H1 (cell line): ENCODE results near the gene SPPL2A. TPM values are rescaled to one million over a fixed set of nuclear protein-coding genes. Genes with fewer than 3 reads are reported as not detected.

Experiments
- CTCF ChIA-PET: fragments of 300-600 bp; sonication (Branson Sonifier 250); formaldehyde crosslinking; loops from one replicate; lab custom pipeline; 2021; ENCODE audit not compliant: partially characterized antibody; lab: Charles Lee
- POLR2A ChIA-PET: fragments of 300-600 bp; sonication (Branson Sonifier 250); formaldehyde crosslinking; loops from one replicate; lab custom pipeline; 2021; ENCODE audit warnings: inconsistent platforms; ENCODE audit not compliant: partially characterized antibody; lab: Charles Lee
- DNase-seq, 2 experiments: peaks; one replicate each; pipeline versions ENCODE4 v3.0.0 to v3.0.0-alpha.2; 2010 to 2022; ENCODE audit warnings: low spot score in 2 of 2, low read depth in 1 of 2, mixed read lengths in 1 of 2
- FAIRE-seq: peaks from 2 replicates; lab custom pipeline; 2011; peaks lifted over from hg19 to GRCh38; lab: Jason Lieb, UNC
- H2AFZ ChIP-seq: 2 replicates; pipeline ENCODE4 v1.8.1; 2012; ENCODE audit warnings: low read length, inconsistent platforms
- H2AK5ac ChIP-seq: 2 replicates; pipeline ENCODE4 v1.6.1; 2013; ENCODE audit warnings: low read depth, low read length
- H2BK120ac ChIP-seq: replicated peaks from 2 replicates; pipeline ENCODE3; 2013; ENCODE audit warnings: low read depth, low read length, inconsistent platforms
- H2BK12ac ChIP-seq: 2 replicates; pipeline ENCODE4 v1.6.1; 2013; ENCODE audit warnings: low read depth, low read length
- H2BK15ac ChIP-seq: 2 replicates; pipeline ENCODE4 v1.6.1; 2013; ENCODE audit warnings: low read length
- H2BK20ac ChIP-seq: 2 replicates; pipeline ENCODE4 v1.6.1; 2013; ENCODE audit warnings: low read length
- H2BK5ac ChIP-seq: 2 replicates; pipeline ENCODE4 v1.6.1; 2013; ENCODE audit warnings: low read depth, low read length
- H3K14ac ChIP-seq: 2 replicates; pipeline ENCODE4 v1.6.1; 2013; ENCODE audit warnings: inconsistent platforms; ENCODE audit not compliant: insufficient read length
- H3K18ac ChIP-seq: 2 replicates; pipeline ENCODE4 v1.6.1; 2013; ENCODE audit warnings: low read length; ENCODE audit errors: extremely low read depth
- H3K23ac ChIP-seq: 2 replicates; pipeline ENCODE4 v1.6.1; 2013; ENCODE audit warnings: inconsistent platforms; ENCODE audit not compliant: insufficient read length
- H3K23me2 ChIP-seq: 2 replicates; pipeline ENCODE4 v1.6.1; 2013; ENCODE audit warnings: low read depth, low read length
- H3K27ac ChIP-seq: 2 replicates; pipeline ENCODE4 v1.6.1; 2011; ENCODE audit warnings: low read depth, low read length, inconsistent platforms
- H3K27me3 ChIP-seq, 4 experiments: replicated peaks in 1 of 4; 1 replicate in 1 of 4; 2 replicates in 3 of 4; pipeline versions ENCODE4 v1.6.1 to v1.8.1; 2011 to 2013; ENCODE audit warnings: low read length in 3 of 4, mild to moderate bottlenecking in 3 of 4, inconsistent platforms in 2 of 4, mixed read lengths in 2 of 4, moderate library complexity in 1 of 4; ENCODE audit not compliant: control insufficient read depth in 3 of 4, insufficient read depth in 3 of 4; ENCODE audit errors: extremely low read depth in 1 of 4
- H3K36me3 ChIP-seq, 4 experiments: 2 replicates each; pipeline versions ENCODE4 v1.6.1 to v1.8.1; 2011 to 2013; ENCODE audit warnings: mild to moderate bottlenecking in 4 of 4, low read length in 3 of 4, moderate library complexity in 2 of 4, control low read depth in 1 of 4, inconsistent platforms in 1 of 4; ENCODE audit not compliant: insufficient read depth in 4 of 4, control insufficient read depth in 2 of 4
- H3K4ac ChIP-seq: replicated peaks from 2 replicates; pipeline ENCODE3; 2013; ENCODE audit warnings: low read length, low read depth, mixed read lengths, inconsistent platforms; ENCODE audit not compliant: insufficient read length
- H3K4me1 ChIP-seq, 4 experiments: replicated peaks in 1 of 4; 1 replicate in 1 of 4; 2 replicates in 3 of 4; pipeline versions ENCODE4 v1.6.1 to v1.8.1; 2011 to 2013; ENCODE audit warnings: low read length in 3 of 4, inconsistent platforms in 2 of 4, mixed read lengths in 1 of 4; ENCODE audit not compliant: insufficient read depth in 4 of 4, control insufficient read depth in 3 of 4
- H3K4me2 ChIP-seq, 2 experiments: 2 replicates each; pipeline versions ENCODE4 v1.6.1 to v1.8.1; 2011 to 2013; ENCODE audit warnings: low read depth in 2 of 2, low read length in 2 of 2, control low read depth in 1 of 2, inconsistent platforms in 1 of 2, mild to moderate bottlenecking in 1 of 2; ENCODE audit not compliant: insufficient read depth in 1 of 2
- H3K4me3 ChIP-seq, 4 experiments: fragments of 200-600, 300-600 bp in 1 of 4; sonication (generic), shearing (Covaris generic), sonication (Bioruptor Twin) in 1 of 4; 2 replicates each; pipeline versions ENCODE4 v1.5.1 to v1.8.1; 2011 to 2016; ENCODE audit warnings: low read length in 4 of 4, low read depth in 3 of 4, control low read depth in 2 of 4, inconsistent platforms in 2 of 4, mild to moderate bottlenecking in 2 of 4, mixed read lengths in 1 of 4, moderate library complexity in 1 of 4; ENCODE audit not compliant: insufficient read depth in 2 of 4; ENCODE audit errors: extremely low read depth in 1 of 4
- H3K56ac ChIP-seq: replicated peaks from 2 replicates; pipeline ENCODE3; 2013; ENCODE audit warnings: low read depth, mild to moderate bottlenecking, mixed read lengths, low read length, inconsistent platforms; ENCODE audit not compliant: insufficient read length
- H3K79me1 ChIP-seq: 2 replicates; pipeline ENCODE4 v1.6.1; 2013; ENCODE audit warnings: low read depth, low read length, control low read depth
- H3K79me2 ChIP-seq, 2 experiments: 2 replicates each; pipeline versions ENCODE4 v1.6.1 to v1.8.1; 2012 to 2013; ENCODE audit warnings: low read length in 2 of 2, mild to moderate bottlenecking in 2 of 2, inconsistent platforms in 1 of 2; ENCODE audit not compliant: insufficient read depth in 2 of 2, control insufficient read depth in 1 of 2
- H3K9ac ChIP-seq, 4 experiments: replicated peaks in 1 of 4; 1 replicate in 1 of 4; 2 replicates in 3 of 4; pipeline versions ENCODE4 v1.6.1 to v1.8.1; 2011 to 2013; ENCODE audit warnings: low read depth in 3 of 4, low read length in 3 of 4, control low read depth in 2 of 4, mild to moderate bottlenecking in 2 of 4, moderate library complexity in 2 of 4, inconsistent platforms in 1 of 4; ENCODE audit errors: extremely low read depth in 1 of 4
- H3K9me3 ChIP-seq, 2 experiments: 2 replicates each; pipeline versions ENCODE4 v1.6.1 to v1.8.1; 2012 to 2013; ENCODE audit warnings: mild to moderate bottlenecking in 2 of 2, moderate library complexity in 2 of 2, control low read depth in 1 of 2, inconsistent platforms in 1 of 2, low read depth in 1 of 2, low read length in 1 of 2, mixed read lengths in 1 of 2; ENCODE audit not compliant: insufficient read depth in 2 of 2
- H4K20me1 ChIP-seq, 2 experiments: replicated peaks in 1 of 2; 2 replicates each; pipeline versions ENCODE3 to v1.8.1; 2011 to 2013; ENCODE audit warnings: inconsistent platforms in 2 of 2, low read length in 2 of 2, mild to moderate bottlenecking in 1 of 2; ENCODE audit not compliant: insufficient read depth in 2 of 2, control insufficient read depth in 1 of 2
- H4K5ac ChIP-seq: 2 replicates; pipeline ENCODE4 v1.6.1; 2013; ENCODE audit warnings: low read length, low read depth, mixed read lengths, inconsistent platforms; ENCODE audit not compliant: insufficient read length
- H4K8ac ChIP-seq: 2 replicates; pipeline ENCODE4 v1.8.0; 2013; ENCODE audit warnings: mild to moderate bottlenecking, moderate library complexity, low read length, inconsistent platforms; ENCODE audit not compliant: insufficient read depth; ENCODE audit errors: extremely low read depth
- H4K91ac ChIP-seq: replicated peaks from 2 replicates; pipeline ENCODE3; 2013; ENCODE audit warnings: low read length, mixed read lengths, inconsistent platforms; ENCODE audit not compliant: insufficient read length
- BACH1 ChIP-seq: IDR thresholded peaks from 2 replicates; pipeline ENCODE4 v1.6.1; 2012; ENCODE audit warnings: low read length, improper control_type of control experiment
- CREB1 ChIP-seq: IDR thresholded peaks from 2 replicates; pipeline ENCODE4 v1.6.1; 2012; ENCODE audit warnings: inconsistent platforms
- EGR1 ChIP-seq: IDR thresholded peaks from 2 replicates; pipeline ENCODE4 v1.6.1; 2011; ENCODE audit warnings: low read depth, low read length, borderline replicate concordance
- EP300 ChIP-seq, 2 experiments: IDR thresholded peaks; 1 replicate in 1 of 2; 2 replicates in 1 of 2; pipeline ENCODE4 v1.6.1; 2011 to 2012; ENCODE audit warnings: low read depth in 2 of 2, low read length in 2 of 2, mild to moderate bottlenecking in 2 of 2, borderline replicate concordance in 1 of 2, inconsistent platforms in 1 of 2, moderate library complexity in 1 of 2
- JUN ChIP-seq: IDR thresholded peaks from 2 replicates; pipeline ENCODE4 v1.6.1; 2011; ENCODE audit warnings: low read depth, mild to moderate bottlenecking, improper control_type of control experiment, low read length
- POLR2A ChIP-seq, 2 experiments: IDR thresholded peaks; 1 replicate in 1 of 2; 2 replicates in 1 of 2; pipeline ENCODE4 v1.6.1; 2011; ENCODE audit warnings: low read depth in 2 of 2, low read length in 2 of 2, mild to moderate bottlenecking in 2 of 2; ENCODE audit errors: control extremely low read depth in 1 of 2
- POLR2AphosphoS5 ChIP-seq: IDR thresholded peaks from 2 replicates; pipeline ENCODE4 v1.6.1; 2011; ENCODE audit warnings: low read depth, low read length
- RNF2 ChIP-seq: fragments of 200-900, 300-1000 bp; sonication (generic); IDR thresholded peaks from 2 replicates; pipeline ENCODE4 v1.7.1; 2016; ENCODE audit warnings: borderline replicate concordance, low read depth, mild to moderate bottlenecking, antibody characterized with exemption, low read length; ENCODE audit not compliant: poor library complexity, severe bottlenecking; ENCODE audit errors: missing control alignments
- SP2 ChIP-seq: IDR thresholded peaks from 2 replicates; pipeline ENCODE4 v1.6.1; 2012; ENCODE audit warnings: mild to moderate bottlenecking, low read length, inconsistent platforms
- SP4 ChIP-seq: IDR thresholded peaks from 2 replicates; pipeline ENCODE4 v1.6.1; 2012; ENCODE audit warnings: low read length, inconsistent platforms
- SUZ12 ChIP-seq: fragments of 200-600 bp; sonication (generic); IDR thresholded peaks from 2 replicates; pipeline ENCODE4 v1.6.1; 2012; ENCODE audit warnings: mild to moderate bottlenecking, inconsistent platforms, low read length, moderate library complexity, mixed read lengths
- TAF1 ChIP-seq: IDR thresholded peaks from 2 replicates; pipeline ENCODE4 v1.6.1; 2011; ENCODE audit warnings: mild to moderate bottlenecking, low read depth, low read length
- TEAD4 ChIP-seq: IDR thresholded peaks from 2 replicates; pipeline ENCODE4 v1.6.1; 2012; ENCODE audit warnings: low read depth, low read length, inconsistent platforms, mixed read lengths
- WGBS, 2 experiments: shearing (Covaris generic) in 1 of 2; methylation state at CpG; one replicate each; pipeline versions ENCODE4 v1.1.6 to v1.1.7; 2013 to 2015; ENCODE audit warnings: low lambda C conversion rate in 2 of 2, mixed read lengths in 2 of 2, inconsistent platforms in 1 of 2, low coverage in 1 of 2, missing lambda C conversion rate in 1 of 2; ENCODE audit not compliant: insufficient replicate concordance in 2 of 2, insufficient coverage in 1 of 2, insufficient read length in 1 of 2; ENCODE audit errors: extremely low coverage in 1 of 2, missing lambda C conversion rate in 1 of 2; 5-methylcytosine and 5-hydroxymethylcytosine counted together
- polyA plus RNA-seq, 7 experiments: library from polyadenylated mRNA; depleted of rRNA in 3 of 7; stranded (reverse) in 5 of 7; unstranded in 2 of 7; fragments of >200 nt in 5 of 7; fragments of 200-250 nt in 2 of 7; gene quantifications; 1 replicate in 5 of 7; 2 replicates in 1 of 7; 4 replicates in 1 of 7; pipeline versions ENCODE4 v1.2.1 to v1.2.3, GENCODE V29; 2011 to 2013; ENCODE audit warnings: missing spikeins in 2 of 7, mixed read lengths in 2 of 7
- total RNA-seq: library from RNA; stranded (reverse); fragmentation: NEBNext Ultra II Directional; extraction: Animal tissue kit (Norgen Biotek cat#: 25700); gene quantifications from 2 replicates; pipeline ENCODE4 v1.2.1, GENCODE V29; 2021
- TF ChIP-seq, protein P1 (sequence below): IDR thresholded peaks from 2 replicates; pipeline ENCODE4 v1.6.1; 2012; ENCODE audit warnings: inconsistent platforms

The SPPL2A gene
- total and polyA plus RNA-seq, 2 of the 8 experiments (the other 6 are each of a cell fraction or from before 2014, with no cell fraction given), result 15.6 to 52.9 TPM

- FAIRE-seq, result no peak
- no peak for TF ChIP-seq BACH1
- no peak for TF ChIP-seq EGR1
- no peak for TF ChIP-seq RNF2
- TF ChIP-seq SUZ12, result no peak
- TF ChIP-seq SP4, result no peak
- no peak for TF ChIP-seq POLR2A (IDR thresholded peaks at IDR 0.05; ENCODE audit: control extremely low read depth in 1 of 2, low read depth in 2 of 2, low read length in 2 of 2)
- TF ChIP-seq, protein P1, sequence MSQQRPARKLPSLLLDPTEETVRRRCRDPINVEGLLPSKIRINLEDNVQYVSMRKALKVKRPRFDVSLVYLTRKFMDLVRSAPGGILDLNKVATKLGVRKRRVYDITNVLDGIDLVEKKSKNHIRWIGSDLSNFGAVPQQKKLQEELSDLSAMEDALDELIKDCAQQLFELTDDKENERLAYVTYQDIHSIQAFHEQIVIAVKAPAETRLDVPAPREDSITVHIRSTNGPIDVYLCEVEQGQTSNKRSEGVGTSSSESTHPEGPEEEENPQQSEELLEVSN, result no peak
- no peak for TF ChIP-seq POLR2AphosphoS5
- no peak for TF ChIP-seq SP2
- TF ChIP-seq TAF1, result no peak
- no peak for TF ChIP-seq CREB1
- no peak for TF ChIP-seq JUN
- no peak for TF ChIP-seq TEAD4
- TF ChIP-seq EP300 (IDR thresholded peaks at IDR 0.05; ENCODE audit: borderline replicate concordance in 1 of 2, low read depth in 2 of 2, low read length in 2 of 2), result no peak
Measured at GRCh38 chr15:50653156-50653743, 112.3 kb downstream of the SPPL2A start.

More at GRCh38 chr15:50653156-50653743, 112.3 kb downstream of the SPPL2A start:
- Histone ChIP-seq H2BK120ac (no peak overlapping the region), H3K4me2 (no peak overlapping the region), H4K20me1 (peaks cover 0 to 1% of the 10 kb centered on the region in 2 experiments), H4K8ac (no peak overlapping the region), H3K27ac (no peak overlapping the region), H4K5ac (no peak overlapping the region), H3K14ac (no peak overlapping the region), H3K9me3 (no peaks in the 10 kb centered on the region), H4K91ac (no peak overlapping the region), H3K4me3 (no peak overlapping the region), H2BK15ac (no peak overlapping the region), H3K79me1 (no peaks in the 10 kb centered on the region; the same call in 1 of the 2 replicates), H3K4ac (no peak overlapping the region), H3K56ac (no peak overlapping the region), H3K18ac (no peak overlapping the region), H3K36me3 (peaks cover 4 to 34% (median 13%) of the 10 kb centered on the region in 4 experiments; a peak in 7 of 8 replicates), H3K27me3 (no peaks in the 10 kb centered on the region), H3K9ac (no peak overlapping the region; a peak in 1 of 7 replicates), H3K23me2 (no peaks in the 10 kb centered on the region), H3K23ac (no peak overlapping the region), H2AK5ac (no peak overlapping the region), H3K4me1 (peaks cover 0 to 4% (median 0%) of the 10 kb centered on the region in 4 experiments; a peak in 2 of 7 replicates), H2BK5ac (no peak overlapping the region), H2BK12ac (no peak overlapping the region), H2AFZ (no peak overlapping the region), H3K79me2 (0 out of 4 replicates have a peak, but pooled peaks cover 0 to 2% of the 10 kb centered on the region in 2 experiments), H2BK20ac (no peak overlapping the region)
- no peak for DNase-seq
- CTCF ChIA-PET, result interaction anchor here (0.9 kb wide), 1 partner anchor 137 kb away, joined by 3 read pairs; no protein-coding TSS in a partner anchor
- POLR2A ChIA-PET, result interaction anchor here (1.7 kb wide), 1 partner anchor 10 kb away, joined by 4 read pairs; no protein-coding TSS in a partner anchor
- WGBS, 2 experiments, result 91% methylated on average over 6 of the region's 6 CpGs; no CpG with 5 or more reads in 1 of the 2 experiments
